NOMO-1 treated with DMSO at 0.1 percent for 48 hours (cell line): Measurements from ENCODE around the gene CRIP1.

Source experiments
- DNase-seq: peaks from one replicate; lab custom pipeline; 2025; ENCODE audit not compliant: unreplicated experiment; lab: John Stamatoyannopoulos, UW

The CRIP1 gene

DNA sequence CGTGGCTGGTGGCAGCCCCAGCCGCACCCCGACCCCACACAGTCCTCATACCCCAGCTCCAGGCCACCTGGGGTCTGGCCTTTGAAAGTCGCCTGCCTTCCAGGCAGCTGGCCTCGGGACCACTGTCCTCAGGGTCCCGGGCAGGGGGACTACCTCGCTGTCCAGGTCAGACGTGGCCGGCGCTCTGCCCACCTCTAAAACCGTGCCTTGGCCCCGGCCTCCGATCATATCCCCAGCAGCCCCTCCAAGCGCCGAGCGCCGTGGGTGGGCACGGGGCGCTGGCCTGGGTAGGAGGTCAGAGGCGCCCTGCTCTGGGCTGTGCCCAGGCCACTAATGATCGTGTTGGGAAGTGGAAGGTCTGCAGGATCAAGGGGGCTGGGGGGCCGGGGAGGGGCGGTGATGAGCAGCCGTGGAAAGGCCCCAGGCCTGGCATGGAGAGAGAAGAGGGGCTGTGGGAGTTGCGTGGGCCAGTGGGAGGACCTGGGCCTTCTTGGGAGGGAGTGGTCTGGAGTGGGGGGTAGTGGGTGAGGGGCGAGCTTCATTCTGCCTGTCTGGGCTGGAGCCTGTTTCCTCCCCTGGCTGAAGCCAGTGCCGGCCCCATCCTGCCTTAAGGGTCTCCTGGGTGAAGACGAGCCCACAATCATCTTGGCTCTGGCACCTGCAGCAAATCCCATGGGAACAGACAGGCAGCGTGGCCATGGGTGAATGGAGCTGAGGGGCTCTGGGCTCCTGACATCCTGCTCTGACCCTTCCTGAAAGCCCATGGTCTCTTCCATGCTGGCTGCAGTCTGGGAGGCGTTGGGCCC, 44.6 kb downstream of the CRIP1 start:
- no peak for DNase-seq

DNA sequence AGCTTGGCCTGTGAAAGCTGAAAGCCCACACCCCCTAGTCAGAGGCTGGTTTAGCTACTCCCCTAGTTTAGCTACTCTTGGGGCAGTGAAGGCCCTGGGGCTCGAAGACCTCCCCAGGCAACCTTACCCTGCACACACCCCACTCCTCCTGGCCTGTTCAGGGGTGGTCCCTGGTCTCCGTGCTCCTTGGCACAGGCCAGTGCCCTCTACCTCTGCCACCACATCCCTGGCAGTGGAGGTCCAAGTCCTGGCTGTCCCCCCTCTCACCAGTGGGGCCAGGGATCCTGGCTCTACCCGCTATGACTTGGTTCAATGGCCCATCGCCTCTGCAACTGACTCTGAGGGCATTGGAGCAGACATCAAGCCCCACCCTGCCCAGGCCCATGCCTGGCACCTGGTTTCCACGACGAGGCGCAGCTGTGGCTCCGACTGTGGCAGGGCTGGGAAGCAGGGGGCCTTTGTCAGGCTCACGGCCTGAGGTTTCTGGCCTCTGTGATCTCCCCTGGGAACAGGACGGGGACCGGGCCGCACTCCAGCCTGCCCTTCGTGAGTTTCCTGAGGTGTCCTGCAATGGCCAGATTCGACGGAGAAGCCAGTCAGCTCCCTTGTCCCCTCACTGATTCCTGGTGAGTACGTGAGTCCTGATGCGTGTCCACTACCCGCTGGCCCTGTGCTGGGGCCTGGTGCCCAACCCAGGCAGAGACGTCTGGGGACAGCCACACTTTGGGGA, 45.4 kb downstream of the CRIP1 start:
- no peak for DNase-seq

DNA sequence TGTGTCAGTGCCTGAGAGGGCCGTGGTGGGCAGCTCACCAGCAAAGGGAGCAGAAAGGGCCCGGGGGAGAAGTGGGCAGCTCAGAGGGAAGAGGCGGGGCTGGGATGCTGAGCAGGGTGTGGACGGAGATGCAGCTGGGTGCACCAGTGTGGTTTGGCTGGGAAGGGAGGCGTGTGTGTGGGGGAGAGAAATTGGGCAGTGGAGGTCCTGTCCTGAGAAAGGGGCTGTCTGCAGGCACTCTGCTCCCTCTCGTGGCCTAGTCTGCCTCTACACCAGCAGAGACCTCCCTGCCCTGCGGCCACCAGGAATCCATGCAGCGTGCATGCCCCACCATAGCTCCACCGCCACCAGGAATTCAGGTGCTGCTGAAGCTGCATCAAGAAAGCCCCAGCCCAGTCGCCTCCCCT, 46.1 kb downstream of the CRIP1 start:
- no peak for DNase-seq

DNA sequence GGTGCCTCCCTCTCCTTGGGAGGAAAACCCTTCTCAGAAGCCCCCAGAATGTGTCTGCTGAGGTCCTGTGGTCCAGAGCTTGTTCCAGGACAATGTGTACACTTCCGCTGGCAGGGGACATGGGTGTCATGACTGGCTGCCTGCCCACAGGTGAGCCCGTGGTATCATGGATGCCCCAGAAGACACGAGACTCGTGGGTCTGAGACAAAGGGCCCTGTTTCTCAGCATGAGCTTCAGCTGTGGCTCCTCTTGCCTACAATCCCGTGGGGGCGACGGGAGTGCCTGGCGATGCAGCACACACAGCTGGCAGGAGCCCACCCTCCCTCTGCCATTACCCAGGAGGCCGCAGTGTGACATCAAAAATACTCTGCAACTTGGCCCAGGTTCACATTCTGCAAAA, 46.7 kb downstream of the CRIP1 start:
- DNase-seq = no peak

DNA sequence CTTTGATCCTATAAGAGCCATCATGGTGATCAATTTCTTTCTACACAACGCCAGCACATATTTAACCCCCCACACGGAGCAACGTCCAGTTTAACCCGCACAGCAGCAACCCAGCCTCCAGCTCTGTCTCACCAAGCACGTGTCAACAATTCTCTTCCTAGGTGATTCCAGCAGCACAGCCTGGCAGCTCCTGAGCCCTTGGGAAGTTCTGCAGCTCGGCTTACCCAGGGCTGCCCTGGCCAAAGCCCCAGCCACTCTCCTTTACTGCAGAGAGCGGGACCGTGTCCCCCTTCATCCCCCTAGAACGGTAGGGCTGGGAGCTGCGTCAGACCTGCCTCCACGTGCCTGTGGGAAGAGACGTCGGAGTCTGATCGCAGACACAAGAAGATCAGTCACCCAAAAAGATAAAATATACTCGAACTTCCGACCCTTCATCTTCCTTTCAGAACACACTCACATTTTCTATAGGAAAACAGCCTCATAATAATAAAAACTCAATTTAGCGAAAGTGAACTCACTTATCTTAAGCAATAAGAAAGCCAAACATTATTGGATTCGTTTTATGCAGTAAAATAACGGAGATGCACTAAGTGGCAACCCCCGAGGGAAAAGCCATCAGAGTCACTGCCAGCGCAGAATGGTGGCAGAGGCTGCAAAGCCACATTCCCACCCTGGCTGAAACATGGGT, 47.3 kb downstream of the CRIP1 start:
- DNase-seq = no peak

DNA sequence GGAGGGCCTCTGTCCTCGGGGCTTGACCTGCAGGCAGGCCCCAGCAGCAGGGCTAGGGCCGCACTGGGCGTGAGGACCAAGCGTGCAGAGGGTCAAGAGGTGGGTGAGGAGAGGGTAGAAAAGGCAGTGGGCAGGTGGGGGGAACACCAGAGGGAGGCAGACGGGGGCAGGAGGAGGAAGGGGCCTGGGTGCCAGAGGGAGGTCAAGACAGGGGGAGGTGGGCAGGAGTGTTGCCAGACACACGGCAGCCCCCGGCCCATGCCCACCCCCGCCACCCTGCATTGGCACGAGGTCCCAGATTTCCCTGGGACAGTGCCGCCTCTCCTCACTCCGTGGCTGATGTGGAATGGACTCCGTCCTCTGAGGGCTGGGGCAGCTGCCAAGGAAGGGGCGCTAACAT, 47.9 kb downstream of the CRIP1 start:
- DNase-seq = no peak

DNA sequence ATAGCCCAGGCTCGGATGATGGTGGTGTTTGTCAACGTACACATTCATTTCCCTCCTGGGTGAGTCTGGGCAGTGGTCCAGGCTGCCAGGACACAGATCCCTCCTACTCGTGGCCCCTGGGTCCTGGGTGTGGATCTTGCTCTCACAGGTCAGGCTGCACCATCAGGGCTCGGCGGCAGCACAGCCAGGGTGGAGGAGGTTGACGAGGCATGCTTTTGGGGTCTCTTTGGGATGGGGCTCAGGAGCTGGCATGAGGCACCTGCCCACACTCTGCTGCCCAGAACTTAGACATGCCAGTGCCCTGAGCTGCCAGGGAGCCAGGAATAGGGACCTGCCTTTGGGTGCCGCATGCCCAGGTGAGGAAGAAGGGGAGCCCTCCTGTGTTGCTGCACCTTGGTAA, 49.4 kb downstream of the CRIP1 start:
- no peak for DNase-seq

DNA sequence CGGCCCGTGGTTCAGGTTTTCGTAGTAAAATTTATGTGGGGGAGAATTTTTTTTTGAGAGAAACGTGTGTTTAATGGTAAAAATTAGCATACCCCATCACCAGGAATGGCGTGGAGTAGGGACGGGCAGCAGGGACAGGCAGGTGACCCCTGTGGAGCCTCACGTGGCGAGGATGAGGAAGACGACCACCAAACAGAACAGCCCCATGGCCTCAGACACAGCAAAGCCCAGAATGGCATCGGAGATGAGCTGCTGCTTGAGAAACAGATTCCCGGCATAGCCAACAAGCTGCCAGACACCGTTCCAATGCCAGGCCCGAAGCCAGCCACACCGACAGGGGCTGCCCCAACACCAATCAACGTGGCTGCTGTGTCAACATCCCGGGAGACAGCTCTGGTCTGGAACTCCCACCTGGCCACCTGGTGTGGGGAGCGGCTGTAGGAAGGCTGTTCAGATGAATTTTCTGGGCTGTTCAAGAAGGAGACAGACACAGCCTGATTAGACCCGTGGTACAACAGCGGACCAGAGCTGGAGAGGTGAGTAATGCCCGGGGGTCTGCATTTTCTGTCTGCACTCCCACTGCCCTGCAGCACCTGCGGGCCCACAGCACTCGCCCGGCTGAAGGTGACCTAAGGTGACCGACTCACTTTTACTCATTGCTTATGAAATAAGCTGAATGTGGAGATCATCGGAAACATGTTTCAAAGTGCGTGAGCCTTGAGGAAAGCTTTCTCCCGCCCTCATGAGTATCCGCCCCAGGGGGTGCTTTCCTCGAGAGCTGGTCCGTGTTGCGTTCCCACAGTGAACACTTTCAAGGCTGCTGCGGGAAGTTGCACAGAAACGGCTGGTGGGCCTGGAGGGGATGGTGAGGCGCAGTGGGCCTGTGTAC, 50.2 kb downstream of the CRIP1 start:
- DNase-seq = no peak

DNA sequence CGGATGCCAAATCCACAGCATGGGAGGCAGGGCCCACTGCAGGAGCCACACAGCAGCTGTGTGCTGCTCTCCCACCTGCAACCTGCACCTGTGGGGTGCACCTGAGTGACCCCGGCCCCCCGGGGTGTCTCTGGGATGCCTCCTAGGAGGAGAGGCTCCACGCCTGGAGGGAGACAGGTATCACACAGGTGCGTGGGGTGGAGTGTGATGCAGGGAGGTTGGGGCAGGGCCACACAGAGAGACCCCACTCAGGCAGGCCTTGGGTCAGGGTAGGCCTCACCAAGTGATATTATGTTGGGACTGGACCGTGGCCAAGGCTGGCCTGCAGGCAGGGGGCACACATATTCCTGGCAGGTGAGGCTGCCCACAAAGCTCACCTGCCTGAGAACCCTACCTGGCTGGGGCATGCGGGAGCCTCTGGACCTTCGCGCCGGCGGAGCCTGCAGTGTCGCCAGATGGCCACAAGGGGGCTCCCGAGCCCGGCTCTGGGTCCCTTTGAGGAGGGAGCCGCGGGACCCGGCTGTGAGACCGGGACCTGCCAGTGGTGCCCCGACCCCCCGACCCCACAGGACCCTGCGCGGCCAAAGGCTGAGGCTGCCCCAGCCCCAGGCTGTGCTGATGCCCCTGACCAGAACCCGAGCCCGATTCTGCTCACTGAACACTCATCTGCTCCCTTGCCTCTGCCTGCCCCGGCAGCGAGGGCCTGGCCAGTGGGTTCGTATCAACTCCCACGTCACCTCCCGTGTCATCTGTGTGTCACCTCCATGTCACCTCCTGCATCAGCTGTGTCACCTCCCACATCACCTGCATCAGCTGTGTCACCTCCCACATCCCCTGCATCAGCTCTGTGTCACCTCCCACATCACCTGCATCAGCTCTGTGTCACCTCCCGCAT, 51.1 kb downstream of the CRIP1 start:
- no peak for DNase-seq
